GM23338 (cell line): ENCODE measurements around the gene PSG6. TPM values are rescaled to one million over a fixed set of nuclear protein-coding genes. Genes with fewer than 3 reads are reported as not detected.
"Not testable (repeated sequence)": the region's sequence is repeated elsewhere in the genome, so short reads cannot be mapped to it uniquely, and the experiment has no call there.

Source experiments
- ATAC-seq: fragments of 200-7000 bp; cut with Tn5 transposase; 3 replicates; pipeline ENCODE4 v1.9.1; 2020
- DNase-seq: peaks from one replicate; pipeline ENCODE4 v3.0.0-alpha.2; 2015; ENCODE audit warnings: low spot score
- H2AFZ ChIP-seq: fragments of 200-600 bp; sonication (generic); 2 replicates; pipeline ENCODE4 v1.8.0; 2016; ENCODE audit warnings: antibody characterized with exemption, mild to moderate bottlenecking, moderate library complexity
- H3F3A ChIP-seq: fragments of 200-600 bp; sonication (generic); replicated peaks from 2 replicates; pipeline ENCODE4 v1.8.0; 2017; ENCODE audit warnings: antibody characterized with exemption, mixed run types, low read depth
- H3K27ac ChIP-seq: fragments of 200-600 bp; sonication (generic); 2 replicates; pipeline ENCODE4 v1.6.1; 2016; ENCODE audit warnings: low read depth
- H3K27me3 ChIP-seq: fragments of 200-600 bp; sonication (generic); 2 replicates; pipeline ENCODE4 v1.8.0; 2016; ENCODE audit warnings: mild to moderate bottlenecking, mixed run types, moderate library complexity; ENCODE audit not compliant: insufficient read depth
- H3K36me3 ChIP-seq: fragments of 200-600 bp; sonication (generic); 2 replicates; pipeline ENCODE4 v1.8.0; 2016; ENCODE audit warnings: mild to moderate bottlenecking; ENCODE audit not compliant: insufficient read depth
- H3K4me1 ChIP-seq: fragments of 200-600 bp; sonication (generic); 2 replicates; pipeline ENCODE4 v1.8.0; 2016; ENCODE audit warnings: mild to moderate bottlenecking, moderate library complexity; ENCODE audit not compliant: insufficient read depth
- H3K4me2 ChIP-seq: fragments of 200-600 bp; sonication (generic); 2 replicates; pipeline ENCODE4 v1.7.1; 2017; ENCODE audit warnings: mixed run types
- H3K4me3 ChIP-seq: fragments of 200-600 bp; sonication (generic); 2 replicates; pipeline ENCODE4 v1.6.1; 2016; ENCODE audit warnings: mixed run types
- H3K79me2 ChIP-seq: fragments of 200-600 bp; sonication (generic); replicated peaks from 2 replicates; pipeline ENCODE4 v1.8.0; 2017; ENCODE audit warnings: mild to moderate bottlenecking; ENCODE audit not compliant: insufficient read depth
- H3K9me2 ChIP-seq: fragments of 200-600 bp; sonication (generic); 2 replicates; pipeline ENCODE4 v1.8.0; 2017; ENCODE audit not compliant: insufficient read depth
- H4K20me1 ChIP-seq: fragments of 200-600 bp; sonication (generic); replicated peaks from 2 replicates; pipeline ENCODE4 v1.8.0; 2017; ENCODE audit warnings: mild to moderate bottlenecking; ENCODE audit not compliant: insufficient read depth
- H3K27ac Mint-ChIP-seq: 2 replicates; pipeline ENCODE4 v1.8.0; 2020; ENCODE audit warnings: inconsistent platforms, mild to moderate bottlenecking, moderate library complexity, mixed read lengths
- H3K27me3 Mint-ChIP-seq: 3 replicates; pipeline ENCODE4 v1.8.0; 2022; ENCODE audit warnings: low read depth, mild to moderate bottlenecking, moderate library complexity, mixed read lengths, inconsistent platforms; ENCODE audit not compliant: insufficient read depth, poor library complexity
- H3K36me3 Mint-ChIP-seq: 3 replicates; pipeline ENCODE4 v1.8.0; 2021; ENCODE audit warnings: low read depth, mild to moderate bottlenecking, inconsistent platforms, moderate library complexity, mixed read lengths
- H3K4me1 Mint-ChIP-seq: 3 replicates; pipeline ENCODE4 v1.8.0; 2020; ENCODE audit warnings: mild to moderate bottlenecking, inconsistent platforms, mixed read lengths
- H3K4me3 Mint-ChIP-seq: 3 replicates; pipeline ENCODE4 v1.8.0; 2021; ENCODE audit warnings: moderate library complexity, mild to moderate bottlenecking, inconsistent platforms, mixed read lengths
- H3K9me3 Mint-ChIP-seq: 3 replicates; pipeline ENCODE4 v1.8.0; 2020; ENCODE audit warnings: moderate library complexity, mild to moderate bottlenecking, inconsistent platforms, mixed read lengths
- CTCF ChIP-seq, 2 experiments: fragments of 200-600 bp in 1 of 2; sonication (generic) in 1 of 2; conservative IDR thresholded peaks; 2 replicates each; pipeline versions ENCODE4 v1.5.1 to v1.6.1; 2016 to 2017; ENCODE audit warnings: antibody characterized with exemption in 2 of 2, low read depth in 2 of 2, mild to moderate bottlenecking in 2 of 2, moderate library complexity in 1 of 2
- ZNF462 ChIP-seq: fragments of 250-450 bp; sonication (Bioruptor Pico); IDR thresholded peaks from 2 replicates; pipeline ENCODE4 v1.5.0; 2020; ENCODE audit warnings: mild to moderate bottlenecking, moderate library complexity
- polyA plus RNA-seq: library from polyadenylated mRNA; unstranded; fragments of >200 nt; fragmentation: Nextera tagmentation; extraction: Ambion mirVana; gene quantifications from 2 replicates; pipeline ENCODE4 v1.2.1, GENCODE V29; 2016
- total RNA-seq: library from RNA; depleted of rRNA; stranded (reverse); fragments of >200 nt; shearing (Covaris generic); gene quantifications from 2 replicates; pipeline ENCODE4 v1.2.3, GENCODE V29; 2014

The PSG6 gene
- total and polyA plus RNA-seq, 2 experiments from 2014 or later = 0.16 TPM; not detected in 1

- no peak for TF ChIP-seq ZNF462 (CRISPR knock-in tag)
These were observed 2.0 kb upstream of the PSG6 start (continued) for GRCh38 chr19:42919757-42920079.

GRCh38 chr19:42919070-42919756 is 1.5 kb upstream of the PSG6 start:
- not testable (repeated sequence) for H3K4me1 ChIP-seq, H3K9me2 ChIP-seq, H3K27ac ChIP-seq, H3K4me3 Mint-ChIP-seq, H3K27me3 ChIP-seq, H2AFZ ChIP-seq, H3F3A ChIP-seq, H3K4me1 Mint-ChIP-seq, H3K36me3 Mint-ChIP-seq, H4K20me1 ChIP-seq, H3K27me3 Mint-ChIP-seq, H3K79me2 ChIP-seq, ATAC-seq, H3K4me3 ChIP-seq, H3K4me2 ChIP-seq, H3K36me3 ChIP-seq, H3K27ac Mint-ChIP-seq
- peaks cover 94% of the 10 kb centered on the region for H3K9me3 Mint-ChIP-seq
- DNase-seq = peak; percentile 51
- TF ChIP-seq CTCF (conservative IDR thresholded peaks at IDR 0.05; ENCODE audit: low read depth in 2 of 2) = peak; percentile 52 to 70

GRCh38 chr19:42918377-42919069 is 829 bp upstream of the PSG6 start:
- H3F3A ChIP-seq, H3K27ac ChIP-seq, H3K27ac Mint-ChIP-seq, H2AFZ ChIP-seq, H3K4me3 Mint-ChIP-seq, H3K36me3 ChIP-seq, H3K4me1 ChIP-seq, H3K4me2 ChIP-seq, ATAC-seq, H4K20me1 ChIP-seq, H3K9me2 ChIP-seq, DNase-seq, H3K27me3 Mint-ChIP-seq, H3K4me1 Mint-ChIP-seq, H3K27me3 ChIP-seq, H3K36me3 Mint-ChIP-seq, H3K4me3 ChIP-seq, H3K79me2 ChIP-seq: not testable (repeated sequence)
- H3K9me3 Mint-ChIP-seq = peaks cover 95% of the 10 kb centered on the region

- H3K4me3 Mint-ChIP-seq, H3K27me3 Mint-ChIP-seq, H3K4me2 ChIP-seq, H3K4me3 ChIP-seq, ATAC-seq, H3F3A ChIP-seq, H3K79me2 ChIP-seq, H3K4me1 Mint-ChIP-seq, H3K9me2 ChIP-seq, H3K4me1 ChIP-seq, DNase-seq, H3K27ac ChIP-seq, H4K20me1 ChIP-seq, H3K36me3 ChIP-seq, H3K27ac Mint-ChIP-seq, H2AFZ ChIP-seq, H3K27me3 ChIP-seq: not testable (repeated sequence)
- peaks cover 13% of the 10 kb centered on the region for H3K36me3 Mint-ChIP-seq
- H3K9me3 Mint-ChIP-seq = peaks cover 95% of the 10 kb centered on the region
These were observed 763 bp downstream of the PSG6 start for GRCh38 chr19:42916931-42917330.
